ENCODE measurements around the gene ARPC1B. TPM values are rescaled to one million over a fixed set of nuclear protein-coding genes. Genes with fewer than 3 reads are reported as not detected.
A peak's percentile ranks its signal among the peaks of the same experiment; 100 is the strongest.

Gene ARPC1B
- total and polyA plus RNA-seq, 9 of the 15 experiments (the other 6 are each of a cell fraction or from before 2014, with no cell fraction given), result 6.7 to 357 (median 211) TPM

DNA sequence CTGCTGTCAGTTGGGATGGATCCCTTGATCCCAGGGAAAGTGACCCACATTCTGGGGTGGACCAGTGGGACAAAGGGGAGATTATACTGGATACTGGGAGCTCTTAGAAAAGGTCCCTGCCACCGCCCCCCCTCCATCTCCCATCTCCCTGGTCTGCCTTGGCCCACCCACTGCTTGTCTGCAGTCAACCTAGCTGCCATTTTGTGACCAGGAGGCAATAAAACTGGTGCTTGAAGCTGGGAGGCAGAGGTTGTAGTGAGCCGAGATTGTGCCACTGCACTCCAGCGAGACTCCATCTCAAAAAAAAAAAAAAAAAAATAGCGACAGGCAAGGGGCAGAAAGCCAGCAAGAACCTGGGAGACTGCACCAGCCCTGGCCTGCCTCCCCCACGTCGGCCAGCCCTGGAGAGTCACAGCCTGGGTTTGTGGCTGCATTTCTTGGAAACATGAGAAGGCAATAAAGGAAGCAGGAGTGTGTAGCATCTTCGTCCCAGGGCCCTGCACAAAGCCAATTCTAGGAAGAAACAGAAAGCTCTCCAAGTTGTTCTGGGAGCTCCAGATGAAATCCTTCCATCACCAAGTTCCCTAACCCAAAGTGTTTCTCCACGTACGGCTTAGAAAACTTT is 4.7 kb upstream of the ARPC1B start (continued):
- TF ChIP-seq, protein P1, sequence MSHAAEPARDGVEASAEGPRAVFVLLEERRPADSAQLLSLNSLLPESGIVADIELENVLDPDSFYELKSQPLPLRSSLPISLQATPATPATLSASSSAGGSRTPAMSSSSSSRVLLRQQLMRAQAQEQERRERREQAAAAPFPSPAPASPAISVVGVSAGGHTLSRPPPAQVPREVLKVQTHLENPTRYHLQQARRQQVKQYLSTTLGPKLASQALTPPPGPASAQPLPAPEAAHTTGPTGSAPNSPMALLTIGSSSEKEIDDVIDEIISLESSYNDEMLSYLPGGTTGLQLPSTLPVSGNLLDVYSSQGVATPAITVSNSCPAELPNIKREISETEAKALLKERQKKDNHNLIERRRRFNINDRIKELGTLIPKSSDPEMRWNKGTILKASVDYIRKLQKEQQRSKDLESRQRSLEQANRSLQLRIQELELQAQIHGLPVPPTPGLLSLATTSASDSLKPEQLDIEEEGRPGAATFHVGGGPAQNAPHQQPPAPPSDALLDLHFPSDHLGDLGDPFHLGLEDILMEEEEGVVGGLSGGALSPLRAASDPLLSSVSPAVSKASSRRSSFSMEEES (CRISPR knock-in tag; IDR thresholded peaks at IDR 0.05), result no peak
- TF ChIP-seq NFIX (CRISPR knock-in tag; IDR thresholded peaks at IDR 0.05; ENCODE audit: low read depth), result no peak
- TF ChIP-seq ZNF232 (CRISPR knock-in tag; IDR thresholded peaks at IDR 0.05), result no peak
- TF ChIP-seq ZC3H8 (IDR thresholded peaks at IDR 0.05), result no peak
- TF ChIP-seq NCOA6 (IDR thresholded peaks at IDR 0.05), result no peak
- TF ChIP-seq, protein P2, sequence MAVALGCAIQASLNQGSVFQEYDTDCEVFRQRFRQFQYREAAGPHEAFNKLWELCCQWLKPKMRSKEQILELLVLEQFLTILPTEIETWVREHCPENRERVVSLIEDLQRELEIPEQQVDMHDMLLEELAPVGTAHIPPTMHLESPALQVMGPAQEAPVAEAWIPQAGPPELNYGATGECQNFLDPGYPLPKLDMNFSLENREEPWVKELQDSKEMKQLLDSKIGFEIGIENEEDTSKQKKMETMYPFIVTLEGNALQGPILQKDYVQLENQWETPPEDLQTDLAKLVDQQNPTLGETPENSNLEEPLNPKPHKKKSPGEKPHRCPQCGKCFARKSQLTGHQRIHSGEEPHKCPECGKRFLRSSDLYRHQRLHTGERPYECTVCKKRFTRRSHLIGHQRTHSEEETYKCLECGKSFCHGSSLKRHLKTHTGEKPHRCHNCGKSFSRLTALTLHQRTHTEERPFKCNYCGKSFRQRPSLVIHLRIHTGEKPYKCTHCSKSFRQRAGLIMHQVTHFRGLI (CRISPR knock-in tag; IDR thresholded peaks at IDR 0.05), result no peak
- no peak for TF ChIP-seq ZNF436 (CRISPR knock-in tag; IDR thresholded peaks at IDR 0.05)
- no peak for TF ChIP-seq NFRKB (IDR thresholded peaks at IDR 0.05; ENCODE audit: low read depth)
- no peak for TF ChIP-seq MAZ (CRISPR knock-in tag; conservative IDR thresholded peaks at IDR 0.05 in 1 of 2, IDR thresholded peaks at IDR 0.05 in 1 of 2)
- TF ChIP-seq KAT2B (IDR thresholded peaks at IDR 0.05; ENCODE audit: low read depth, low read length), result no peak
- TF ChIP-seq, protein P3, sequence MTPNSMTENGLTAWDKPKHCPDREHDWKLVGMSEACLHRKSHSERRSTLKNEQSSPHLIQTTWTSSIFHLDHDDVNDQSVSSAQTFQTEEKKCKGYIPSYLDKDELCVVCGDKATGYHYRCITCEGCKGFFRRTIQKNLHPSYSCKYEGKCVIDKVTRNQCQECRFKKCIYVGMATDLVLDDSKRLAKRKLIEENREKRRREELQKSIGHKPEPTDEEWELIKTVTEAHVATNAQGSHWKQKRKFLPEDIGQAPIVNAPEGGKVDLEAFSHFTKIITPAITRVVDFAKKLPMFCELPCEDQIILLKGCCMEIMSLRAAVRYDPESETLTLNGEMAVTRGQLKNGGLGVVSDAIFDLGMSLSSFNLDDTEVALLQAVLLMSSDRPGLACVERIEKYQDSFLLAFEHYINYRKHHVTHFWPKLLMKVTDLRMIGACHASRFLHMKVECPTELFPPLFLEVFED (CRISPR knock-in tag; conservative IDR thresholded peaks at IDR 0.05), result no peak
- no peak for TF ChIP-seq POLR2G (IDR thresholded peaks at IDR 0.05; ENCODE audit: low read depth, low read length)
- TF ChIP-seq ZNF76 (CRISPR knock-in tag; IDR thresholded peaks at IDR 0.05; ENCODE audit: borderline replicate concordance), result no peak
- TF ChIP-seq ZNF561 (CRISPR knock-in tag; conservative IDR thresholded peaks at IDR 0.05), result no peak
- TF ChIP-seq, protein P4, sequence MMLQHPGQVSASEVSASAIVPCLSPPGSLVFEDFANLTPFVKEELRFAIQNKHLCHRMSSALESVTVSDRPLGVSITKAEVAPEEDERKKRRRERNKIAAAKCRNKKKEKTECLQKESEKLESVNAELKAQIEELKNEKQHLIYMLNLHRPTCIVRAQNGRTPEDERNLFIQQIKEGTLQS (IDR thresholded peaks at IDR 0.05), result no peak
- TF ChIP-seq, protein P4 (CRISPR knock-in tag; conservative IDR thresholded peaks at IDR 0.05), result no peak
- TF ChIP-seq MBD2 (IDR thresholded peaks at IDR 0.05; ENCODE audit: borderline replicate concordance, low read depth), result no peak
- no peak for TF ChIP-seq ZNF57 (CRISPR knock-in tag; IDR thresholded peaks at IDR 0.05)
- TF ChIP-seq, protein P5, sequence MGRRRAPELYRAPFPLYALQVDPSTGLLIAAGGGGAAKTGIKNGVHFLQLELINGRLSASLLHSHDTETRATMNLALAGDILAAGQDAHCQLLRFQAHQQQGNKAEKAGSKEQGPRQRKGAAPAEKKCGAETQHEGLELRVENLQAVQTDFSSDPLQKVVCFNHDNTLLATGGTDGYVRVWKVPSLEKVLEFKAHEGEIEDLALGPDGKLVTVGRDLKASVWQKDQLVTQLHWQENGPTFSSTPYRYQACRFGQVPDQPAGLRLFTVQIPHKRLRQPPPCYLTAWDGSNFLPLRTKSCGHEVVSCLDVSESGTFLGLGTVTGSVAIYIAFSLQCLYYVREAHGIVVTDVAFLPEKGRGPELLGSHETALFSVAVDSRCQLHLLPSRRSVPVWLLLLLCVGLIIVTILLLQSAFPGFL (CRISPR knock-in tag; IDR thresholded peaks at IDR 0.05), result no peak
- TF ChIP-seq, protein P6, sequence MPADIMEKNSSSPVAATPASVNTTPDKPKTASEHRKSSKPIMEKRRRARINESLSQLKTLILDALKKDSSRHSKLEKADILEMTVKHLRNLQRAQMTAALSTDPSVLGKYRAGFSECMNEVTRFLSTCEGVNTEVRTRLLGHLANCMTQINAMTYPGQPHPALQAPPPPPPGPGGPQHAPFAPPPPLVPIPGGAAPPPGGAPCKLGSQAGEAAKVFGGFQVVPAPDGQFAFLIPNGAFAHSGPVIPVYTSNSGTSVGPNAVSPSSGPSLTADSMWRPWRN (IDR thresholded peaks at IDR 0.05; ENCODE audit: low read depth), result 0 out of 2 replicates have a peak, but pooled peaks have one; percentile 20
- TF ChIP-seq TAF7 (tag; IDR thresholded peaks at IDR 0.05), result no peak
- no peak for TF ChIP-seq RFX1 (IDR thresholded peaks at IDR 0.05)
- peak; percentile 78; the same call in 1 of the 2 replicates for TF ChIP-seq HDAC2 (IDR thresholded peaks at IDR 0.05)

Measured in K562 (cell line).